HEK293T (cell line): ENCODE data around the gene POLR1A.

Experiments used
- ELF4 ChIP-seq: fragments of 450-650 bp; IDR thresholded peaks from 2 replicates; pipeline ENCODE4 v1.6.1; 2017; ENCODE audit warnings: antibody characterized with exemption
- FOXM1 ChIP-seq: fragments of 450-650 bp; IDR thresholded peaks from 2 replicates; pipeline ENCODE4 v1.6.1; 2017; ENCODE audit warnings: mild to moderate bottlenecking, borderline replicate concordance
- NFRKB ChIP-seq: fragments of 450-650 bp; IDR thresholded peaks from 2 replicates; pipeline ENCODE4 v1.6.1; 2016; ENCODE audit warnings: mild to moderate bottlenecking, moderate library complexity
- SP1 ChIP-seq: fragments of 450-650 bp; IDR thresholded peaks from 2 replicates; pipeline ENCODE4 v1.6.1; 2017
- SUZ12 ChIP-seq: fragments of 450-650 bp; IDR thresholded peaks from 2 replicates; pipeline ENCODE4 v1.6.1; 2016; ENCODE audit warnings: mild to moderate bottlenecking
- TARDBP ChIP-seq: fragments of 450-650 bp; IDR thresholded peaks from 2 replicates; pipeline ENCODE4 v1.6.1; 2016

DNA sequence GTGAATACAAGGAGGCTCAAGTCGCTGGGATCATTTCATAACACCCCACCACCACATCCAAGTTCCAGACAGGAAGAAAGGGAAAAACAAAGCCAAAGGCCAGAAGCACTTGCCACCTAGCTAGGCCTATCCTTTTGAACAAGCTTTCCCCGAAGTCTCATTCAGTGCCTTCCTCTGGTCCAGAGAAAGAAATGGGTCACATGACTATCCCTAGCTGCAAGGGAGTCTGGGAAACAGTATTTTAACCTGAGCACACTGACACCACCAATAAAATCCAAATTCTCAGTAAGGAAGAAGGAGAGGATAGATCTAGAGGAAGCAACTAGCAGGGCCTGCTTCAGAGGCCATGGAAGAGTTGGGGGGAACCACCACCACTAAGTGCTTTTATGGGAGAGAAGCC is 91.2 kb downstream of the POLR1A start:
- TF ChIP-seq SP1 (no peak), NFRKB (no peak), TARDBP (no peak), ELF4 (no peak), FOXM1 (no peak), SUZ12 (no peak)
